WERI-Rb-1 (cell line): ENCODE results near the gene SLC2A4RG.

Experiments
- DNase-seq: peaks from one replicate; pipeline ENCODE4 v3.0.0-alpha.2; 2020
- H3K27ac ChIP-seq: fragments of 250-450 bp; sonication (Bioruptor Pico); 2 replicates; pipeline ENCODE4 v1.5.1; 2020; ENCODE audit warnings: mild to moderate bottlenecking, moderate library complexity
- H3K27me3 ChIP-seq: fragments of 250-450 bp; sonication (Bioruptor Pico); 2 replicates; pipeline ENCODE4 v1.5.1; 2021; ENCODE audit warnings: mild to moderate bottlenecking, low read depth, moderate library complexity; ENCODE audit not compliant: insufficient read depth, severe bottlenecking
- H3K36me3 ChIP-seq: fragments of 250-450 bp; sonication (Bioruptor Pico); 2 replicates; pipeline ENCODE4 v1.5.1; 2020; ENCODE audit warnings: mild to moderate bottlenecking, moderate library complexity
- H3K4me3 ChIP-seq: 2 replicates; pipeline ENCODE4 v1.5.1; 2011; ENCODE audit warnings: low read depth, mild to moderate bottlenecking, control low read depth, low read length
- H3K9me3 ChIP-seq: fragments of 250-450 bp; sonication (Bioruptor Pico); 2 replicates; pipeline ENCODE4 v1.5.1; 2021; ENCODE audit warnings: mild to moderate bottlenecking, moderate library complexity; ENCODE audit not compliant: severe bottlenecking
- CTCF ChIP-seq: IDR thresholded peaks from 2 replicates; pipeline ENCODE4 v1.5.1; 2011; ENCODE audit warnings: low read depth, mild to moderate bottlenecking, control low read depth, inconsistent platforms, low read length

SLC2A4RG gene

GRCh38 chr20:63702751-63703470, 36.7 kb upstream of the SLC2A4RG start:
- H3K4me3 ChIP-seq, result no peak overlapping the region
- TF ChIP-seq CTCF, result no peak

GRCh38 chr20:63703471-63703975, 36.1 kb upstream of the SLC2A4RG start:
- Histone ChIP-seq H3K36me3 (peaks cover 37% of the 10 kb centered on the region), H3K9me3 (no peaks in the 10 kb centered on the region), H3K27me3 (no peaks in the 10 kb centered on the region), H3K27ac (no peak overlapping the region), H3K4me3 (no peak overlapping the region)
- DNase-seq, result peak; percentile 9
- no peak for TF ChIP-seq CTCF

More at GRCh38 chr20:63702751-63703470, 36.7 kb upstream of the SLC2A4RG start:
- no peak for DNase-seq
- Histone ChIP-seq H3K9me3 (no peaks in the 10 kb centered on the region), H3K27me3 (no peaks in the 10 kb centered on the region), H3K27ac (no peak overlapping the region), H3K36me3 (peaks cover 39% of the 10 kb centered on the region)

GRCh38 chr20:63703976-63704748, 35.4 kb upstream of the SLC2A4RG start:
- DNase-seq, result no peak
- peaks cover 42% of the 10 kb centered on the region for H3K36me3 ChIP-seq
- no peak for TF ChIP-seq CTCF
- no peak overlapping the region for H3K27ac ChIP-seq
- no peak overlapping the region for H3K4me3 ChIP-seq
- no peaks in the 10 kb centered on the region for H3K27me3 ChIP-seq
- H3K9me3 ChIP-seq, result no peaks in the 10 kb centered on the region

- no peaks in the 10 kb centered on the region for H3K9me3 ChIP-seq
- no peaks in the 10 kb centered on the region for H3K27me3 ChIP-seq
- no peak overlapping the region for H3K27ac ChIP-seq
- no peak overlapping the region for H3K4me3 ChIP-seq
- H3K36me3 ChIP-seq, result peaks cover 47% of the 10 kb centered on the region
- no peak for TF ChIP-seq CTCF
- no peak for DNase-seq
Measured at GRCh38 chr20:63704749-63705117, 34.8 kb upstream of the SLC2A4RG start.

GRCh38 chr20:63705232-63706026, 34.1 kb upstream of the SLC2A4RG start:
- no peak overlapping the region for H3K4me3 ChIP-seq
- no peaks in the 10 kb centered on the region for H3K9me3 ChIP-seq
- no peak for DNase-seq
- no peak for TF ChIP-seq CTCF
- H3K27ac ChIP-seq, result no peak overlapping the region
- no peaks in the 10 kb centered on the region for H3K27me3 ChIP-seq
- peaks cover 53% of the 10 kb centered on the region for H3K36me3 ChIP-seq
